Mesodermal cell (in vitro differentiated cells): ENCODE results near the gene LCORL.

ENCODE experiments used
- H3K27ac ChIP-seq: 2 replicates; pipeline ENCODE4 v1.7.0; 2013; ENCODE audit warnings: mild to moderate bottlenecking, low read depth, low read length, moderate library complexity; ENCODE audit not compliant: severe bottlenecking
- H3K36me3 ChIP-seq: 2 replicates; pipeline ENCODE4 v1.7.1; 2013; ENCODE audit warnings: mild to moderate bottlenecking, low read length, moderate library complexity; ENCODE audit not compliant: control insufficient read depth, insufficient read depth
- H3K4me1 ChIP-seq: one replicate; pipeline ENCODE4 v1.7.1; 2013; ENCODE audit warnings: mild to moderate bottlenecking, low read length; ENCODE audit not compliant: insufficient read depth, control insufficient read depth, poor library complexity, severe bottlenecking
- H3K4me3 ChIP-seq: 2 replicates; pipeline ENCODE4 v1.7.0; 2013; ENCODE audit warnings: low read length, control low read depth, mild to moderate bottlenecking; ENCODE audit not compliant: insufficient read depth, poor library complexity, severe bottlenecking; ENCODE audit errors: extremely low read depth
- H3K9me3 ChIP-seq: 2 replicates; pipeline ENCODE4 v1.7.1; 2013; ENCODE audit warnings: mild to moderate bottlenecking, low read length, moderate library complexity; ENCODE audit not compliant: control insufficient read depth
- WGBS, 2 experiments: methylation state at CpG; one replicate each; pipeline ENCODE4 v1.1.5; 2013; ENCODE audit warnings: missing lambda C conversion rate in 2 of 2; ENCODE audit not compliant: insufficient coverage in 2 of 2; 5-methylcytosine and 5-hydroxymethylcytosine counted together

Gene LCORL

GRCh38 chr4:17933126-17933525 is 88.4 kb downstream of the LCORL start:
- Histone ChIP-seq H3K4me1 (no peaks in the 10 kb centered on the region), H3K36me3 (peaks cover 2% of the 10 kb centered on the region), H3K27ac (no peak overlapping the region), H3K4me3 (no peak overlapping the region), H3K9me3 (no peaks in the 10 kb centered on the region)

- Histone ChIP-seq H3K27ac (no peak overlapping the region), H3K36me3 (no peaks in the 10 kb centered on the region), H3K4me3 (no peak overlapping the region), H3K9me3 (no peaks in the 10 kb centered on the region), H3K4me1 (no peaks in the 10 kb centered on the region)
- WGBS, 2 experiments = 100% methylated on average over 1 of the region's 3 CpGs; no CpG with 5 or more reads in 1 of the 2 experiments
Measured at GRCh38 chr4:17932041-17932440, 89.5 kb downstream of the LCORL start.

- H3K27ac ChIP-seq = no peak overlapping the region
- peaks cover 1% of the 10 kb centered on the region for H3K36me3 ChIP-seq
- no peak overlapping the region for H3K4me3 ChIP-seq
- no CpG with 5 or more reads among the region's 3 CpGs for WGBS, 2 experiments
- no peaks in the 10 kb centered on the region for H3K9me3 ChIP-seq
- H3K4me1 ChIP-seq = no peaks in the 10 kb centered on the region
Measured at GRCh38 chr4:17930256-17930655, 91.3 kb downstream of the LCORL start.

- Histone ChIP-seq H3K4me1 (no peaks in the 10 kb centered on the region), H3K27ac (no peak overlapping the region), H3K9me3 (no peaks in the 10 kb centered on the region), H3K36me3 (peaks cover 17% of the 10 kb centered on the region), H3K4me3 (no peak overlapping the region)
- WGBS, 2 experiments = 95 to 100% methylated on average over 4 to 5 of the region's 5 CpGs
Measured at GRCh38 chr4:17924189-17924588, 97.4 kb downstream of the LCORL start.

- no peaks in the 10 kb centered on the region for H3K9me3 ChIP-seq
- H3K27ac ChIP-seq = no peak overlapping the region
- no peak overlapping the region for H3K4me3 ChIP-seq
- WGBS, 2 experiments = 92 to 100% methylated on average over 1 of the region's 1 CpG
- H3K36me3 ChIP-seq = peaks cover 23% of the 10 kb centered on the region
- no peaks in the 10 kb centered on the region for H3K4me1 ChIP-seq
Measured at GRCh38 chr4:17921451-17921850, 100.1 kb downstream of the LCORL start.

GRCh38 chr4:17920681-17921080 is 100.9 kb downstream of the LCORL start:
- Histone ChIP-seq H3K4me1 (no peaks in the 10 kb centered on the region), H3K36me3 (peaks cover 28% of the 10 kb centered on the region), H3K27ac (no peak overlapping the region), H3K4me3 (no peak overlapping the region), H3K9me3 (no peaks in the 10 kb centered on the region)
- WGBS, 2 experiments = 100% methylated on average over 1 of the region's 1 CpG; no CpG with 5 or more reads in 1 of the 2 experiments

- H3K27ac ChIP-seq = no peak overlapping the region
- no peaks in the 10 kb centered on the region for H3K9me3 ChIP-seq
- H3K4me1 ChIP-seq = no peaks in the 10 kb centered on the region
- H3K36me3 ChIP-seq = peaks cover 20% of the 10 kb centered on the region
- H3K4me3 ChIP-seq = no peak overlapping the region
Measured at GRCh38 chr4:17915439-17915838, 106.1 kb downstream of the LCORL start.

- H3K27ac ChIP-seq = no peak overlapping the region
- no peaks in the 10 kb centered on the region for H3K9me3 ChIP-seq
- no peak overlapping the region for H3K4me3 ChIP-seq
- 94 to 98% methylated on average over 9 of the region's 9 CpGs for WGBS, 2 experiments
- H3K36me3 ChIP-seq = peaks cover 23% of the 10 kb centered on the region
- H3K4me1 ChIP-seq = no peaks in the 10 kb centered on the region
Measured at GRCh38 chr4:17912011-17912410, 109.5 kb downstream of the LCORL start.

GRCh38 chr4:17911608-17912007 is 109.9 kb downstream of the LCORL start:
- H3K36me3 ChIP-seq = peaks cover 19% of the 10 kb centered on the region
- 96 to 99% methylated on average over 8 to 11 of the region's 11 CpGs for WGBS, 2 experiments
- H3K9me3 ChIP-seq = no peaks in the 10 kb centered on the region
- H3K27ac ChIP-seq = no peak overlapping the region
- H3K4me3 ChIP-seq = no peak overlapping the region
- no peaks in the 10 kb centered on the region for H3K4me1 ChIP-seq

GRCh38 chr4:17898553-17899055 is 123.0 kb downstream of the LCORL start:
- Histone ChIP-seq H3K4me3 (no peak overlapping the region), H3K9me3 (no peaks in the 10 kb centered on the region), H3K36me3 (no peaks in the 10 kb centered on the region), H3K27ac (no peak overlapping the region), H3K4me1 (no peaks in the 10 kb centered on the region)
- WGBS, 2 experiments = 75% methylated on average over 1 of the region's 2 CpGs; no CpG with 5 or more reads in 1 of the 2 experiments

GRCh38 chr4:17895481-17895880 is 126.1 kb downstream of the LCORL start:
- Histone ChIP-seq H3K4me3 (no peak overlapping the region), H3K36me3 (no peaks in the 10 kb centered on the region), H3K9me3 (no peaks in the 10 kb centered on the region), H3K27ac (no peak overlapping the region), H3K4me1 (no peaks in the 10 kb centered on the region)
- WGBS, 2 experiments = 88 to 100% methylated on average over 3 of the region's 3 CpGs
